Mesendoderm (in vitro differentiated cells): Measurements from ENCODE around the gene EIF2B2.

Source experiments
- DNase-seq: peaks from one replicate; pipeline ENCODE4 v3.0.0; 2013
- H2AK5ac ChIP-seq: 2 replicates; pipeline ENCODE4 v1.6.1; 2013; ENCODE audit warnings: low read length, inconsistent platforms
- H2BK120ac ChIP-seq: 2 replicates; pipeline ENCODE4 v1.6.1; 2013; ENCODE audit warnings: low read depth, mild to moderate bottlenecking, low read length, moderate library complexity, mixed read lengths
- H2BK15ac ChIP-seq: replicated peaks from 2 replicates; pipeline ENCODE4 v1.6.1; 2013; ENCODE audit warnings: low read depth, mild to moderate bottlenecking, moderate library complexity
- H2BK5ac ChIP-seq: 2 replicates; pipeline ENCODE4 v1.6.1; 2013; ENCODE audit warnings: low read length, inconsistent platforms
- H3K18ac ChIP-seq: 2 replicates; pipeline ENCODE4 v1.6.1; 2013; ENCODE audit warnings: mild to moderate bottlenecking, low read length, mixed read lengths
- H3K23ac ChIP-seq: one replicate; pipeline ENCODE4 v1.6.1; 2013; ENCODE audit warnings: low read length
- H3K27ac ChIP-seq: 2 replicates; pipeline ENCODE4 v1.5.1; 2013; ENCODE audit warnings: low read depth, mild to moderate bottlenecking, inconsistent platforms, low read length, moderate library complexity
- H3K27me3 ChIP-seq: 2 replicates; pipeline ENCODE4 v1.6.1; 2013; ENCODE audit warnings: low read length, control low read depth, mild to moderate bottlenecking, inconsistent platforms; ENCODE audit not compliant: insufficient read depth, poor library complexity
- H3K36me3 ChIP-seq: 2 replicates; pipeline ENCODE4 v1.6.1; 2013; ENCODE audit warnings: low read length, inconsistent platforms; ENCODE audit not compliant: control insufficient read depth, insufficient read depth
- H3K4ac ChIP-seq: one replicate; pipeline ENCODE4 v1.6.1; 2013; ENCODE audit warnings: low read depth, mild to moderate bottlenecking, low read length, moderate library complexity
- H3K4me1 ChIP-seq: 2 replicates; pipeline ENCODE4 v1.6.1; 2013; ENCODE audit warnings: low read depth, low read length, inconsistent platforms; ENCODE audit not compliant: control insufficient read depth
- H3K4me2 ChIP-seq: 2 replicates; pipeline ENCODE4 v1.6.1; 2013; ENCODE audit warnings: low read length
- H3K4me3 ChIP-seq: 2 replicates; pipeline ENCODE4 v1.5.1; 2013; ENCODE audit warnings: mild to moderate bottlenecking, low read length
- H3K56ac ChIP-seq: one replicate; pipeline ENCODE4 v1.6.1; 2013; ENCODE audit warnings: low read length
- H3K79me1 ChIP-seq: 2 replicates; pipeline ENCODE4 v1.6.1; 2013; ENCODE audit warnings: low read length, inconsistent platforms
- H3K79me2 ChIP-seq: 2 replicates; pipeline ENCODE4 v1.6.1; 2013; ENCODE audit warnings: mild to moderate bottlenecking, low read length; ENCODE audit not compliant: control insufficient read depth, insufficient read depth
- H3K9ac ChIP-seq: 2 replicates; pipeline ENCODE4 v1.6.1; 2013; ENCODE audit warnings: low read length, inconsistent platforms
- H4K5ac ChIP-seq: one replicate; pipeline ENCODE4 v1.6.1; 2013; ENCODE audit warnings: low read length
- H4K8ac ChIP-seq: one replicate; pipeline ENCODE4 v1.6.1; 2013; ENCODE audit warnings: low read depth, mild to moderate bottlenecking, control low read depth, low read length, moderate library complexity
- WGBS: extraction: QIAGEN DNeasy Blood & Tissue Kit; methylation state at CpG from one replicate; pipeline ENCODE4 v1.1.7; 2013; ENCODE audit warnings: low lambda C conversion rate, missing lambda C conversion rate; ENCODE audit not compliant: insufficient coverage; ENCODE audit errors: extremely low coverage; 5-methylcytosine and 5-hydroxymethylcytosine counted together

EIF2B2 gene

GRCh38 chr14:74956027-74956279 is 46.8 kb upstream of the EIF2B2 start:
- Histone ChIP-seq H3K9ac (peak overlapping the region; percentile 63), H3K56ac (peak overlapping the region; percentile 83), H3K27ac (no peak overlapping the region), H2BK120ac (no peak overlapping the region), H3K79me2 (no peaks in the 10 kb centered on the region), H2BK15ac (no peak overlapping the region), H3K18ac (no peak overlapping the region), H3K4me2 (no peak overlapping the region), H3K79me1 (no peaks in the 10 kb centered on the region), H4K8ac (no peak overlapping the region), H4K5ac (no peak overlapping the region), H2AK5ac (no peak overlapping the region), H3K27me3 (no peaks in the 10 kb centered on the region), H3K23ac (no peak overlapping the region), H3K36me3 (no peaks in the 10 kb centered on the region), H3K4me1 (peaks cover 2% of the 10 kb centered on the region), H2BK5ac (no peak overlapping the region), H3K4ac (no peak overlapping the region), H3K4me3 (no peak overlapping the region)
- DNase-seq, result no peak
- WGBS, result no CpG with 5 or more reads among the region's 9 CpGs

GRCh38 chr14:74956280-74957072 is 46.2 kb upstream of the EIF2B2 start:
- Histone ChIP-seq H3K4ac (no peak overlapping the region), H2BK120ac (no peak overlapping the region), H3K18ac (no peak overlapping the region), H3K27ac (no peak overlapping the region), H3K56ac (peak overlapping the region; percentile 53), H3K9ac (peak overlapping the region; percentile 26), H2BK15ac (no peak overlapping the region), H3K27me3 (no peaks in the 10 kb centered on the region), H3K4me2 (no peak overlapping the region), H3K79me1 (no peaks in the 10 kb centered on the region), H4K8ac (no peak overlapping the region), H2AK5ac (no peak overlapping the region), H3K4me3 (no peak overlapping the region), H4K5ac (no peak overlapping the region), H3K36me3 (no peaks in the 10 kb centered on the region), H3K4me1 (peaks cover 2% of the 10 kb centered on the region), H3K23ac (no peak overlapping the region), H3K79me2 (no peaks in the 10 kb centered on the region), H2BK5ac (no peak overlapping the region)
- WGBS, result no CpG with 5 or more reads among the region's 24 CpGs
- no peak for DNase-seq

DNA sequence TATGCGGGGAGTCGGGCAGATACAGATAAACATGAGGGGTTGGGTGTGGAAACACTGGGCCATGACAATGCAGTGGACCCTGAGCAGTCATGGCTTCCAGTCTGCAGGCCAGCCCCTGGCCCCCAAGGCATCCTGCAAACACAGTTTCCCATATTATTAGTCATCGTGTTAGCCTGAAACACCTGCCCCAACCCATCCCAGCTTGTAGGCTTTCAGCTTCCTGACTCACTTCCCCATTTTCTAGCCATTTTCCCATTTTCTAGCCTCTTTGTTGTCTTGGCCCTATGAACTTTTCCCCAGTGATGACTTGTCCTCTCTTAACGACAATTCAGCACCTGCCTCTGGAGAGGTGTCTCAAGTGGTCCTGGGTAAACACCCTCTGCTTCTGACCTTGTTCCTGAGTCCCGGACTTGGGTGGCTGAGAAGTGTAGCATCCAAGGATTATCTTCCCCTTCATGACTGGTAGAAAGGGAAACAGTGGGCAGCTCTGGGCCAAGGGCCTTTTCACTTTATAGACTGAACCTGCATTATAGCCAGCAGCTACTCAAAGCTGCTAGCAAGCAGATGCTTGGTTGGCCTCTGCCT is 43.0 kb upstream of the EIF2B2 start:
- Histone ChIP-seq H2BK5ac (no peak overlapping the region), H3K4me1 (peaks cover 2% of the 10 kb centered on the region), H3K27me3 (no peaks in the 10 kb centered on the region), H4K8ac (no peak overlapping the region), H3K4me3 (no peak overlapping the region), H3K4ac (no peak overlapping the region), H3K79me2 (no peaks in the 10 kb centered on the region), H3K18ac (no peak overlapping the region), H3K79me1 (no peaks in the 10 kb centered on the region), H3K56ac (no peak overlapping the region), H3K4me2 (no peak overlapping the region), H3K27ac (no peak overlapping the region), H2AK5ac (no peak overlapping the region), H2BK15ac (no peak overlapping the region), H2BK120ac (no peak overlapping the region), H3K23ac (no peak overlapping the region), H3K9ac (no peak overlapping the region), H4K5ac (no peak overlapping the region), H3K36me3 (no peaks in the 10 kb centered on the region)
- no CpG with 5 or more reads among the region's 5 CpGs for WGBS
- no peak for DNase-seq

GRCh38 chr14:74960736-74961135 is 42.0 kb upstream of the EIF2B2 start:
- no peak overlapping the region for H4K8ac ChIP-seq
- H3K79me2 ChIP-seq, result no peaks in the 10 kb centered on the region
- H2AK5ac ChIP-seq, result no peak overlapping the region
- H3K36me3 ChIP-seq, result no peaks in the 10 kb centered on the region
- no peak overlapping the region for H2BK120ac ChIP-seq
- H3K79me1 ChIP-seq, result no peaks in the 10 kb centered on the region
- no peak for DNase-seq
- no peak overlapping the region for H3K27ac ChIP-seq
- H3K4me1 ChIP-seq, result no peaks in the 10 kb centered on the region
- H4K5ac ChIP-seq, result no peak overlapping the region
- H3K56ac ChIP-seq, result no peak overlapping the region
- H2BK5ac ChIP-seq, result no peak overlapping the region
- no peak overlapping the region for H3K4me3 ChIP-seq
- no peak overlapping the region for H3K23ac ChIP-seq
- WGBS, result no CpG with 5 or more reads among the region's 4 CpGs
- no peak overlapping the region for H3K18ac ChIP-seq
- no peak overlapping the region for H2BK15ac ChIP-seq
- no peaks in the 10 kb centered on the region for H3K27me3 ChIP-seq
- H3K9ac ChIP-seq, result no peak overlapping the region
- no peak overlapping the region for H3K4ac ChIP-seq
- H3K4me2 ChIP-seq, result no peak overlapping the region

- DNase-seq, result no peak
- H3K18ac ChIP-seq, result no peak overlapping the region
- no peak overlapping the region for H4K8ac ChIP-seq
- no peak overlapping the region for H3K9ac ChIP-seq
- no peak overlapping the region for H3K4me2 ChIP-seq
- H2BK5ac ChIP-seq, result no peak overlapping the region
- H3K23ac ChIP-seq, result no peak overlapping the region
- no peak overlapping the region for H3K27ac ChIP-seq
- whole genome bisulfite sequencing, result no CpG with 5 or more reads among the region's 5 CpGs
- H3K36me3 ChIP-seq, result no peaks in the 10 kb centered on the region
- H3K4me3 ChIP-seq, result no peak overlapping the region
- no peak overlapping the region for H2BK15ac ChIP-seq
- no peak overlapping the region for H2AK5ac ChIP-seq
- no peak overlapping the region for H3K4ac ChIP-seq
- no peak overlapping the region for H4K5ac ChIP-seq
- H3K27me3 ChIP-seq, result no peaks in the 10 kb centered on the region
- no peaks in the 10 kb centered on the region for H3K79me2 ChIP-seq
- no peak overlapping the region for H3K56ac ChIP-seq
- no peaks in the 10 kb centered on the region for H3K4me1 ChIP-seq
- H2BK120ac ChIP-seq, result no peak overlapping the region
- H3K79me1 ChIP-seq, result no peaks in the 10 kb centered on the region
Observed at GRCh38 chr14:74961238-74961911, 41.3 kb upstream of the EIF2B2 start.
